GM19438 (cell line): Measurements from ENCODE around the gene PROSER3.
"Not testable (repeated sequence)": the region's sequence is repeated elsewhere in the genome, so short reads cannot be mapped to it uniquely, and the experiment has no call there.

Source experiments
- ATAC-seq: cut with Tn5 transposase; IDR thresholded peaks from one replicate; pipeline ENCODE4 v1.9.1; 2021; ENCODE audit warnings: low read depth; ENCODE audit not compliant: unreplicated experiment

PROSER3 gene

GRCh38 chr19:35789978-35790944 lies 32.3 kb downstream of the PROSER3 start:
- ATAC-seq: no peak

- ATAC-seq: no peak
Observed at GRCh38 chr19:35790981-35791813, 33.2 kb downstream of the PROSER3 start.

- no peak for ATAC-seq
Observed at GRCh38 chr19:35791814-35792279, 33.9 kb downstream of the PROSER3 start.

GRCh38 chr19:35792312-35792711 lies 34.3 kb downstream of the PROSER3 start:
- no peak for ATAC-seq

- ATAC-seq: no peak
Observed at GRCh38 chr19:35792888-35793287, 34.9 kb downstream of the PROSER3 start.

GRCh38 chr19:35793381-35794165 lies 35.6 kb downstream of the PROSER3 start:
- no peak for ATAC-seq

GRCh38 chr19:35795564-35795963 lies 37.6 kb downstream of the PROSER3 start:
- not testable (repeated sequence) for ATAC-seq

GRCh38 chr19:35796645-35797542 lies 38.9 kb downstream of the PROSER3 start:
- no peak for ATAC-seq

- no peak for ATAC-seq
Observed at GRCh38 chr19:35797663-35798062, 39.7 kb downstream of the PROSER3 start.

GRCh38 chr19:35801828-35802227 lies 43.9 kb downstream of the PROSER3 start:
- ATAC-seq: no peak

GRCh38 chr19:35805526-35806102 lies 47.6 kb downstream of the PROSER3 start:
- ATAC-seq: no peak

GRCh38 chr19:35806597-35806996 lies 48.6 kb downstream of the PROSER3 start:
- ATAC-seq: no peak

GRCh38 chr19:35807633-35808032 lies 49.7 kb downstream of the PROSER3 start:
- no peak for ATAC-seq

- no peak for ATAC-seq
Observed at GRCh38 chr19:35811317-35812219, 53.6 kb downstream of the PROSER3 start.

- no peak for ATAC-seq
Observed at GRCh38 chr19:35812220-35813042, 54.5 kb downstream of the PROSER3 start, which contains the start of gene PRODH2. Gene PRODH2 (minus strand): TSS chr19:35812845. CDS start chr19:35812805, 40 bp downstream.

GRCh38 chr19:35813043-35813890 lies 55.3 kb downstream of the PROSER3 start:
- ATAC-seq: no peak
